ENCODE measurements around the gene SLC27A4.

- TF ChIP-seq ZNF660 (CRISPR knock-in tag; IDR thresholded peaks at IDR 0.05; ENCODE audit: borderline replicate concordance, low read depth) (no peak), NR2F2 (IDR thresholded peaks at IDR 0.05; ENCODE audit: borderline replicate concordance, low read depth) (no peak), HMGXB4 (CRISPR knock-in tag; IDR thresholded peaks at IDR 0.05; ENCODE audit: borderline replicate concordance in 1 of 2, low read depth in 1 of 2) (no peak), REST (IDR thresholded peaks at IDR 0.05; ENCODE audit: borderline replicate concordance in 1 of 2, low read depth in 1 of 2, low read length in 2 of 2) (no peak), CEBPZ (IDR thresholded peaks at IDR 0.05; ENCODE audit: low read length) (no peak), ZBTB33 (CRISPR knock-in tag; IDR thresholded peaks at IDR 0.05) (no peak)
These were observed 41.9 kb downstream of the SLC27A4 start for GRCh38 chr9:128382261-128382660.
